IPS-18a (cell line): ENCODE measurements around the gene C12orf50.

Experiments used
- H3K27ac ChIP-seq: one replicate; pipeline ENCODE4 v1.5.1; 2013; ENCODE audit warnings: low read length
- H3K27me3 ChIP-seq: one replicate; pipeline ENCODE4 v1.6.1; 2013; ENCODE audit warnings: mild to moderate bottlenecking, low read length; ENCODE audit not compliant: control insufficient read depth, insufficient read depth
- H3K36me3 ChIP-seq: one replicate; pipeline ENCODE4 v1.6.1; 2013; ENCODE audit warnings: low read depth, low read length; ENCODE audit not compliant: control insufficient read depth
- H3K4me1 ChIP-seq: one replicate; pipeline ENCODE4 v1.6.1; 2013; ENCODE audit warnings: low read depth, low read length; ENCODE audit not compliant: control insufficient read depth
- H3K4me3 ChIP-seq: one replicate; pipeline ENCODE4 v1.5.1; 2013; ENCODE audit warnings: low read length
- H3K9ac ChIP-seq: one replicate; pipeline ENCODE4 v1.6.1; 2013; ENCODE audit warnings: mild to moderate bottlenecking, low read length, moderate library complexity
- H3K9me3 ChIP-seq: one replicate; pipeline ENCODE4 v1.6.1; 2013; ENCODE audit warnings: low read depth, low read length; ENCODE audit not compliant: control insufficient read depth

Gene C12orf50, protein sequence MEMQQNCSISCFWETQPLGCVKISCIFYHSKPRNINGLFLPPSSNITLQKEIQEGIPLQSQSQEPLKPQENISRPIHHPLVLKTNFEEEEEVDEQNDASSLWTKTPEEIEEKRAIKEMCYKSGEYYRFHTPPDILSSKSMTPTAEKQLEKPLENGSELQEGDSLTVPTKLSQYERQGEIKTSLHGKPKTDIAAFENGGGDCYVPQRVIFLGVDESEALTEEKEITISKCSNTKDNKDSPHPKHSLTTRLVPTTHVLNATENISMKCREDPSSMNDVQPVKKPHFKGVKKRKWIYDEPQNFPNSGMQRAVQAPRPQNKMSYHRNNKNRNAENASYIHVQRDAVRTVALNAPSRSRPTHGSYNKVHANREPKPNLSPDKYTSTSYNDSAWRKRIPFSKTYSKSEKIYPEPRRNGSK

DNA sequence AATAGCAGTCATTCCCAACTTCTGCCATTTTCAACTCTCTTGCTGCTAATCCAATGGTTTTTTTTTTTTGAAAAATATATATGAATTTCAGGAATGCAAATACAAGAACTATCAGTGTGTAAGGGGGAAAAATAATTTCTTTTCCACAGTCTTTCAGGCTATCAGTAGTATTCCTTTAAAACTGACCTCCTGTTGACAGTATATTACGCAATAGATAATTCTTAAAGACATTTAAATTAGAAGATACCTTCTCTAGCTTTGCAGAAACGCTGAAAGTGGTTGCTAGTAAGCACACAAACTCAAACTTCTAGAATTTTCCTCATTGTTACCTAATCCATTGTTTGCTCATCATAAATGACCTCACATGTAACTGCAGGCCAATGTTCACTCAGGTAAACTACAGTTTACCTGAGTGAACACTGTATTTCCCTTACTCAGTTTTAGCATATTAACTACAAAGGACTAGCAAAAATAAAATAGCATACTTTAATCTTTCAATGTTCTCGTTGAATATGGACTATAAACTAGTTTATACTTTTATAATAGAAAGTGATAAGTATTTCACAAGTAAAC, at the start of gene C12orf50:
Gene C12orf50 (minus strand): TSS at position 309 of the 573 bp plus-strand sequence. CDS start 2,439 bp downstream, outside the sequence.
- Histone ChIP-seq H3K27ac (no peak within 1 kb of the TSS), H3K4me3 (no peak within 1 kb of the TSS), H3K9me3 (peaks cover 6% of the 10 kb centered on the region), H3K36me3 (no peaks in the 10 kb centered on the region), H3K27me3 (no peaks in the 10 kb centered on the region), H3K9ac (no peak within 1 kb of the TSS), H3K4me1 (no peaks in the 10 kb centered on the region)

DNA sequence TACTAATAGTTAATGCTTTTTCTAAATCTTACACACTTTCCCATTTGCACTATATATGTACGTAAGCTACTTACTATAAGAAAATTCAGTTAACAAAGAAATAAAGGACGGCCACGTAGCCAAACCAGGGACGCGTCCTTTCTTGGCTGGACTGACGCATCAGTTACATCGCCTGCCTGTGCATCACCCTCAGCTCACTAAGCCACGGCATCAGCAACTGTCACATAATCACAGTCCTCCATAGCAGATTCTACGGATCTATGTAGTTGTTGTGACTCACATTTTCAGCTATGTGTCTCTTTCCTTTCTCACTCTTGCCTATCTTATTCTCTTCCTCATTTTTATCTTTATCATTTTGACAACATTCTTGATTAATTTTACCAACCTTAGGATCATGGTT, 38.1 kb upstream of the C12orf50 start:
- Histone ChIP-seq H3K4me3 (no peak overlapping the region), H3K9me3 (no peaks in the 10 kb centered on the region), H3K4me1 (no peaks in the 10 kb centered on the region), H3K27ac (no peak overlapping the region), H3K27me3 (no peaks in the 10 kb centered on the region), H3K9ac (no peak overlapping the region), H3K36me3 (no peaks in the 10 kb centered on the region)

DNA sequence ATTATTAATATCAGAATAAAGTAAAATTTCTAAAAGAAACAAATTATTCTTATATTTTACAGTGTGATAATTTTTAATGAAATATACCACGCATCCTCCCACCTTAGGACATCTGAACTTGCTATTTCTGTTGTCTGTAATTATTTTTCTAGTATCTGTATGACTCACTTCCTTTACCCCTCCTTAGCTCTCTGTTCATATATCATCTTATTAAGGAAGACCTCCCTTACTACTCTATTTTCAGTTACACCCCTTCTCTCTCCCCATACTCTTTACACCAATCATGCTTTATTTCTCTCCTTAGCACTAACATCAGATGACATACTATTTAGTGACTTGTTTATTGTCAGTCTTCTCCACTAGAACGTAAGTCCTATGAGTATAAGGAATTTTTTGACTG, 34.2 kb upstream of the C12orf50 start:
- H3K9me3 ChIP-seq = no peaks in the 10 kb centered on the region
- H3K27me3 ChIP-seq = no peaks in the 10 kb centered on the region
- H3K4me1 ChIP-seq = no peaks in the 10 kb centered on the region
- no peak overlapping the region for H3K9ac ChIP-seq
- no peaks in the 10 kb centered on the region for H3K36me3 ChIP-seq
- no peak overlapping the region for H3K4me3 ChIP-seq
- H3K27ac ChIP-seq = no peak overlapping the region

DNA sequence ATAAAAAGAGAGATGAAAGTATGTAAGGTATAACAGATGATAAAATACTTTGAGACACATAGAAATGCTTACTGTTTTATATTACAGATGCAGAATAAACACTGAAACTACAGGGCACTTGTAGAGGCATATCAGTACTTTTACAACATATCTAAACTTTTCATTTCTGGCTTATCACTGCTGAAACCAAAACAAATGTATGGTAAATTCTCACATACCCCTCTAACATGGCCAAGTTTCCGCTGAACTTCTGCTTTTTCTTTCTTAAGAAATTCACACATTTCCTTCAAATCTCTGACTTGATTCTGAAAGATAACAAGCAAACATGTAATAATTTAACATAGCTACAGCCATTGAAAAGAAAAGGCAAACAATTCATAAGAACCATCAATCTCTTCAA, 33.3 kb upstream of the C12orf50 start:
- H3K9ac ChIP-seq = no peak overlapping the region
- no peaks in the 10 kb centered on the region for H3K9me3 ChIP-seq
- H3K36me3 ChIP-seq = peaks cover 4% of the 10 kb centered on the region
- H3K4me3 ChIP-seq = no peak overlapping the region
- H3K27me3 ChIP-seq = no peaks in the 10 kb centered on the region
- H3K27ac ChIP-seq = no peak overlapping the region
- no peaks in the 10 kb centered on the region for H3K4me1 ChIP-seq

DNA sequence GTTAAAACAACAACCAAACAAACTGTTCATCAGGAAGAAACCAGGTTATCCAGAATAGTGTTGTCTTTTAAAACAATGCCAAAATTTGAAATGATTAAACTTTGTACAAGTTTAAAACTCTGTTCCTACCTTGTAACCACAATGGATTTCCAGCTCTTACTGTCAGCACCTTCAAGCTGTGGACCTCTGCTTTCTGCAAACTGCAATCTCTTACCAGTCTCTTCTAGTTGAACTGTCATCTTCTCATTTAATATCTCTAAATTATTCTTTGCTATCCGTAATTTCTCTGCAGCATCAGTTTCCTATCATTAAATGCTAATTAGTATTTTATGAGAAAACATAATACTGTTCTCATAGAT, 29.5 kb upstream of the C12orf50 start:
- Histone ChIP-seq H3K9ac (no peak overlapping the region), H3K27me3 (no peaks in the 10 kb centered on the region), H3K36me3 (peaks cover 9% of the 10 kb centered on the region), H3K4me1 (no peaks in the 10 kb centered on the region), H3K27ac (no peak overlapping the region), H3K9me3 (no peaks in the 10 kb centered on the region), H3K4me3 (no peak overlapping the region)

DNA sequence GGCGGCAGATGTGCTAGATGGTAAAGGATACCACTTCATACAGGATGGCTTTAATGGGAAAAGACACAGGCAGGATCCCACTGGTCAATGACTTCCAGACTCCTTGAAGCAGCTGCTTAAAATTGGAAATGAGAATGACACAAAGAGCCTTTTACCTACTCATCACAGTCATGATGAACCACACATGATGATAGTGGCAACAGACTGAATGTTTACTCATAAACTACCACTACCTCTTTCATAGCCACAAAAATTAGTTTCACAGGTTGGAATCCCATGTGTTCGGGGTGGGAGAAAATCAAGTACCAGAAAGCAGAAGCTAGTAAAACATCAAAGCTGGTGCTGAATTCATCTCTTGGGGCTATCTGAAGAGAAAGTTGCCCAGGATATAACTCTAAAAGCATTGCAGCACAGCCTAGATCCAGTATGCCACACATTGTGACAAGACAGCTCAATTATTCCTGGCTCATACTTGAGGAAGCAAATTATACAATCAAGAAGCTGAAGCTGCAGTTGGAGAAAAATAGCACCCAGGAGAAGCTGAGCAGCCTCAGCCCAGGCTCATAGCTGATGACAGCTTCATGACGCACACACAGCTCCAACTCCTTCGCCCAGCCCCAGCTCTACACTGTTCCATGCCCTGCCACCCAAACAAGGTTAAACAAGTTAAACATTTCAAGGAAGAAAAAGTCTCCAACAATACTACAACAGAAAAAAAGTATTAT, 29.0 kb upstream of the C12orf50 start:
- Histone ChIP-seq H3K36me3 (peaks cover 9% of the 10 kb centered on the region), H3K9ac (no peak overlapping the region), H3K27ac (no peak overlapping the region)

DNA sequence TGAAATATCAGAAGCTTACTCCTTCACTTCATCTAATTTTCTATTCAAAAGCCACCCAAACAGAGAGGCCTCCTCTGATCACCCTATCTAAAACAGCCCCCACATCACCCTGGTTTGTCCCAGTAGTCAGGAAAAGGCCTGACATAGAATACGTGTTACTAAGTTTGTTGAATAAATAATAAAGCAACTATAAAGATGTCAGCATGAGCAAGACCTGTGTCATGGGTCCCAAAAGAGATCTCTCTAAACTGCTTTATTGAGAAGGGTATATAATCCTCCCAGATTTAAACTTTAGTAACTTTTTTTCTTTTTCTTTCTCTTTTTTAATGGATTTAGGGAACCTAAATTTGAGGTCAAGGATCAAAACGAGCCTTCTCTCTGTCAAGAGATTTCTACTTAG, 27.4 kb upstream of the C12orf50 start:
- no peaks in the 10 kb centered on the region for H3K9me3 ChIP-seq
- H3K4me3 ChIP-seq = no peak overlapping the region
- no peak overlapping the region for H3K9ac ChIP-seq
- no peak overlapping the region for H3K27ac ChIP-seq
- H3K36me3 ChIP-seq = peaks cover 17% of the 10 kb centered on the region
- no peaks in the 10 kb centered on the region for H3K27me3 ChIP-seq
- H3K4me1 ChIP-seq = no peaks in the 10 kb centered on the region

More for the DNA sequence above, 29.0 kb upstream of the C12orf50 start:
- no peaks in the 10 kb centered on the region for H3K27me3 ChIP-seq
- no peaks in the 10 kb centered on the region for H3K4me1 ChIP-seq
- H3K4me3 ChIP-seq = no peak overlapping the region
- no peaks in the 10 kb centered on the region for H3K9me3 ChIP-seq

DNA sequence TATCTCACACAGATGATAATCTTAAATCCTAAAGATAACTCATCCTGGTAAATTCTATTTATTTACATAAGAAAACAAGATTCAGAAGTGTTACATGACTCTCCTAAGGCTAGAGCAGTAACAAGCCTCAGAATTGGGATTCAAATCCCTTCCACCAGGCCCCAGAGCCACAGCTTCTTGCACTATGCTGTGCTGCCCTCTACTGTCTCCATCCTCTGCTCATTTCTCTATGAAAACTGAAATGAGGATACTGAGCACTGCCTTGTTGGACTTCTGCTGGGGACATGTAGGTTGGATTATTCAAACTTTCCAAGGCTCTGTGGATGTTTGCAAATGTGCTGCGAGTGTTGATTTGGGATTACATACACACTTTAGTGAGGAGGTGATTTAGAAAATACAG, 23.5 kb upstream of the C12orf50 start:
- H3K4me3 ChIP-seq = no peak overlapping the region
- no peaks in the 10 kb centered on the region for H3K4me1 ChIP-seq
- H3K27me3 ChIP-seq = no peaks in the 10 kb centered on the region
- H3K9me3 ChIP-seq = no peaks in the 10 kb centered on the region
- peaks cover 33% of the 10 kb centered on the region for H3K36me3 ChIP-seq
- no peak overlapping the region for H3K9ac ChIP-seq
- H3K27ac ChIP-seq = no peak overlapping the region

DNA sequence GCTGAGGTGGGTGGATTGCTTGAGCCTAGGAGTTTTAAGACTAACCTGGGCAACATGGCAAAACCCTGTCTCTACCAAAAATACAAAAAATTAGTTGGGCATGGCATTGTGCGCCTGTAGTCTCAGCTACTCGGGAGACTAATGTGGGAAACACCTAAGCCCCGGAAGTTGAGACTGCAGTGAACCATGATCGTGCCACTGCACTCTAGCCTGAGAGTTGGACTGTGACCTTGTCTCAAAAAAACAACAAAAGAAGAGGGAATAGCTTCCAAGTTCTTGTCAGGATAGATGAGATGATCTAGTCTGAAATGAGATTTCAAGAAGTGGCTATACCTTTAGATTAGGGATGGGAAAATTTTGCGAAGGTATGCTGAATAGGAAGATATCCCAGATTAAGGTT, 14.8 kb upstream of the C12orf50 start:
- Histone ChIP-seq H3K4me1 (peaks cover 6% of the 10 kb centered on the region), H3K36me3 (peaks cover 51% of the 10 kb centered on the region)

DNA sequence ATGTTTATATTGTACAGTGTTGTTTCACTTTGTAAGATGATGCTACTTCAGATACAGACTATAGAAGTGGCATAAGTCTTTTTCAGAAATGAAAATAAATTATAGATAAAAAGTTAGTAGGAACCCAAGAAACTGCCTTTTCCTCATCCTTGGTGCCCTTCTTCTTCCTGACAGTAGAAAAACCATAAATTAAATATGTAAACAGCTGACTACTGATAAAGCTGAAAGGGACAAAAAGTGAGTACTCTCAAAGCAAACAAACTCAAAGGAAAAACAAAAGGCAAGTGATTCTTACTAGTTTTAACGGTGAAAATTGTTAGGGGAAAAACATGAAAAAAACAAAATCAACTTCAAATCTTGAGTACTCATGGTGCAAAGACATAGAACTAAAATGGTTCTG, 8.6 kb upstream of the C12orf50 start:
- Histone ChIP-seq H3K36me3 (no peaks in the 10 kb centered on the region), H3K27me3 (no peaks in the 10 kb centered on the region), H3K4me3 (no peak overlapping the region), H3K27ac (no peak overlapping the region), H3K9ac (no peak overlapping the region), H3K4me1 (peaks cover 16% of the 10 kb centered on the region), H3K9me3 (no peaks in the 10 kb centered on the region)

More for the DNA sequence above, 14.8 kb upstream of the C12orf50 start:
- Histone ChIP-seq H3K4me3 (no peak overlapping the region), H3K9ac (no peak overlapping the region), H3K27me3 (no peaks in the 10 kb centered on the region), H3K27ac (no peak overlapping the region), H3K9me3 (no peaks in the 10 kb centered on the region)

DNA sequence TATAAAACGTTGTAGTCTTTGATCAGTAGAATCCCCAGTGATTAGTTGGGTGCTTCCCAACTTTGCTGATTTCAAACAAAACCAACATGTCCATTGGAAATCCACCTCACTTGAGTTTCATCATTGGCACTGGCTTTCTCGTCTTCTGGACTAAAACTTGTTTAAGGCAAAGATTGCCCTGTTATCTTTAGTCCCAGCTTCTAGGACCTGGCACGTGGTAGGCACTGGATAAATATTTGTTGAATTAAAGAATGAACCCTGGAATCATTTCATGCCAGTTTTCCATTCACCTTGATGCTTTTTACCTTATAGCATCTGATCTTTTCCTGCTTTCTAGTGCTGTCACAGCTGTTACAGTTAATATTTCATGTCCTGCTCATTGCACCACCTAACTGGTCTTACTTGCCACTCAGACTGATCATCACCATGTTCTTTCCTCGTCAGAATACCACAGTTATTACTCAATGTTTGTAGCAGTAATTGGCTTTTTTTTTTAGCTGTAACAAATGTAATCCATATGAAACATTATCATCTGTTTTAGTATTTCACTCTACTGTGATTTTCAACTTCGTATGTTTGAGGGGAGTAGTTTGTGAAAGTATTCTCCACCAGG, 7.3 kb upstream of the C12orf50 start:
- no peaks in the 10 kb centered on the region for H3K27me3 ChIP-seq
- no peaks in the 10 kb centered on the region for H3K36me3 ChIP-seq
- H3K9ac ChIP-seq = peak overlapping the region; percentile 87
- peak overlapping the region; percentile 96 for H3K4me3 ChIP-seq
- H3K27ac ChIP-seq = no peak overlapping the region
- H3K9me3 ChIP-seq = no peaks in the 10 kb centered on the region
- H3K4me1 ChIP-seq = peaks cover 16% of the 10 kb centered on the region
